Stimulated activated CD4-positive, alpha-beta T cell treated with anti-CD3 and anti-CD28 coated beads, TNF-alpha, amount 100 ng/mL, for 4 hours (primary cell): ENCODE measurements around the gene MAGI3.
A peak's percentile ranks its signal among the peaks of the same experiment; 100 is the strongest.

Experiments
- DNase-seq, 3 experiments: peaks; one replicate each; pipeline ENCODE4 v3.0.0-alpha.2; 2020; ENCODE audit warnings: low read depth in 3 of 3

MAGI3 gene

GRCh38 chr1:113389953-113390834 lies at the start of gene MAGI3:
Gene MAGI3, plus strand, starts transcription at chr1:113390515. Its CDS starts 519 bp downstream, at chr1:113391034.
- peak; percentile 83 to 90 (median 88) for DNase-seq

GRCh38 chr1:113353580-113353979 lies 36.7 kb upstream of the MAGI3 start:
- no peak for DNase-seq

GRCh38 chr1:113363935-113364334 lies 26.4 kb upstream of the MAGI3 start:
- no peak for DNase-seq

GRCh38 chr1:113369040-113369439 lies 21.3 kb upstream of the MAGI3 start:
- no peak for DNase-seq

GRCh38 chr1:113369699-113370098 lies 20.6 kb upstream of the MAGI3 start:
- no peak for DNase-seq

GRCh38 chr1:113370868-113371267 lies 19.4 kb upstream of the MAGI3 start:
- DNase-seq, result no peak

- DNase-seq, result no peak
Observed at GRCh38 chr1:113372546-113372945, 17.8 kb upstream of the MAGI3 start.

GRCh38 chr1:113373644-113374043 lies 16.7 kb upstream of the MAGI3 start:
- no peak for DNase-seq

GRCh38 chr1:113375878-113376277 lies 14.4 kb upstream of the MAGI3 start:
- no peak for DNase-seq

- no peak for DNase-seq
Observed at GRCh38 chr1:113380075-113380474, 10.2 kb upstream of the MAGI3 start.

- no peak for DNase-seq
Observed at GRCh38 chr1:113388017-113388620, 2.2 kb upstream of the MAGI3 start.

GRCh38 chr1:113388621-113389358 lies 1.5 kb upstream of the MAGI3 start:
- no peak for DNase-seq

- DNase-seq, result peak in 1 of 3 experiments; percentile 1
Observed at GRCh38 chr1:113389359-113389952, 859 bp upstream of the MAGI3 start.

- DNase-seq, result peak; percentile 15 to 29 (median 20)
Observed at GRCh38 chr1:113390871-113391648, 745 bp downstream of the MAGI3 start.

GRCh38 chr1:113391649-113392271 lies 1.4 kb downstream of the MAGI3 start:
- peak in 1 of 3 experiments; percentile 3 for DNase-seq

GRCh38 chr1:113392541-113393128 lies 2.3 kb downstream of the MAGI3 start:
- DNase-seq, result no peak

GRCh38 chr1:113394043-113394862 lies 3.9 kb downstream of the MAGI3 start:
- DNase-seq, result no peak

- DNase-seq, result no peak
Observed at GRCh38 chr1:113394863-113395259, 4.5 kb downstream of the MAGI3 start.

- no peak for DNase-seq
Observed at GRCh38 chr1:113396102-113396501, 5.8 kb downstream of the MAGI3 start.
